NCI-H748 treated with DMSO at 0.1 percent for 48 hours (cell line): ENCODE measurements around the gene SPATA22.
"Not testable (repeated sequence)": the region's sequence is repeated elsewhere in the genome, so short reads cannot be mapped to it uniquely, and the experiment has no call there.

Source experiments
- DNase-seq: peaks from one replicate; lab custom pipeline; 2025; lab: John Stamatoyannopoulos, UW

The SPATA22 gene

DNA sequence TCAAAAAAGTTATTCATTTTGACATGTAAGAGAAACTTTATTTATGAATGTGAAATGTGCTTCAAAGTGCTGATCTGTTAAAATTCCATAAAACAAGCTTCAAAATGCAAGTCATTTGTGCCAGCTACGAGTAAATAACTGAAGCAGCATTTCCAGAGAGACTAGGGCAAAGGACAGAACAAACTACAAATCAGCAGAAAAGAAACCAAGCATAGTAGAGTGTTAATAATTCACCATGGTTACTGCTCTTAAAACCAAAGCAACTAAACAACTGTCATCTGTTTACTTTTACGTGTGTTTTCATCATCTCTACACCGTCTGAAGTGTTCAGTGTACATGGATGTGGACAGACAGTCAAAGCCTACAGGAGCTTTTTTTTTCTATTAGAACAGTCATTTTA is 2.6 kb upstream of the SPATA22 start:
- peak; percentile 41 for DNase-seq

- DNase-seq: no peak
Measured at GRCh38 chr17:3472137-3472536, 518 bp upstream of the SPATA22 start.

DNA sequence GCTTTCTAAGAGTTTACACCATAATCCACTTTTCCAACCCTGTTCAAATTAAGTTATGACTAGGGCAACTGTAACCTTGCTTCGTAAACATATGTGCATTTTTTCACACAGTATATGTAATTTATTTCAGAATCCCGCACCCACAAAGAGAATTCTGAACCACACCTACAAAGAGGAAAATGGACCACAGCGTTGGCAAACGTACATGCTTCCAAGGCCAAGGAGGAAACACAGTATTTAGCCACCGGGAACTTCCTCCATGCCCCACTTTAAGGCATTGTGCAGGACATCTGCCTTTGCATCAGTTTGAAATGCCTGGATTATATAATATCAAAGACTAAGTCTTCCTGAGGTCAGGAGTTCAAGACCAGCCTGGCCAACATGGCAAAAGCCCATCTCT is 2.1 kb downstream of the SPATA22 start:
- no peak for DNase-seq

DNA sequence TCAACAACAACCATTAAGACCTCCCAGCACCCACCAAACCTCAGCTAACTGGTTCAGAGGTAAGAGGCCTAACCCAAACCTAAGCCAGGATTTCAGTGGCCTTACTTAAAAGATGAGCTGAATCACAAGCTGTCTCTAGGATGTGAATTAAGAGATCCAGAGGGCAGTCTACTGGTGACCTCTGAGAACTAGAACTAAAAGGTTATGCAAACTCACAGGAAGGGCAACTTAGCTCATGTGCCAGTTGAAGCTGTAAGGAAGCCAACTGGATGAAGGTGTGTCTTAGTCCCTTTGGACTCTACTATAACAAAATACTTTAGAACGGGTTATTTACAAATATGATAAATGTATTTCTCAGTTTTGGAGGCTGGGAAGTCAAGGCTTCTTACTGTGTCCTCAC is 5.3 kb downstream of the SPATA22 start:
- DNase-seq: not testable (repeated sequence)

- no peak for DNase-seq
Measured at GRCh38 chr17:3448059-3448665, 23.5 kb downstream of the SPATA22 start.

DNA sequence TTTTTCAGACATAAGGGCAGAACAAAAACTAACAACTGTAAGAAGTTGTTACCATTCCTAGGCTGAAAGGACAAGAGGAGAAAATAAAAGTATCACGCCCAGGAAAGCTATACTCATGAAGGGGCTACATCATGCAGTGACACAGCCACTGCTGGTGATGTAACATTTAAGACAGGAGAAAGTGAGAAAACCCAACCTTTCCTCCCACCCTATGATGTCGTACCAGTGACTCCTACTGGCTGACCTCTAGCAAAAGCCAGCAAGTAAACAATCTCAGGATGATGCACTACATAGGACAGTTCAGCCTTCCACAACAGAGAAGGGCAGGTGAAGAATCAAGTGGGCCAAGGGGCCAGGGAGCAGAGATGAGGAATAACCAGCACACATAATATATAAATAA is 24.0 kb downstream of the SPATA22 start:
- no peak for DNase-seq

DNA sequence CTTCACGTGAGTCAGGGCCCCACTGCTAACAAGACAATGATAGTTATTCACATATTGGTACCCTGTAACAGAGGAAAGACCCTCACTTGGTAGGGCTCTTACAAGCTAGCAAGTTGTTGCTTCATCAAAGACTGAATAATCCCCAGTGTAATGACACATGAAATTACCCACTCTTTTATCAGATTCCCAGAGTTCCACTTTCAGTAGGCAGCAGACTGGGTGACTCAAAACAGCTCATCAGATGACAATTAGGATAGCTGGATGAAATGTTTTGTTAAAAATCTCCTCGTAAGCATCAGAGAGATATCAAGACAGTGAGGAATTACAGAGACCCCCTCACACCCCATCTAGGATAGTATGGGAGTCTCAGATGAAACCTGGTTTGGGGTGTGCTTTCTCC is 31.2 kb downstream of the SPATA22 start:
- no peak for DNase-seq

GRCh38 chr17:3438368-3438767 is 33.3 kb downstream of the SPATA22 start:
- DNase-seq: no peak

DNA sequence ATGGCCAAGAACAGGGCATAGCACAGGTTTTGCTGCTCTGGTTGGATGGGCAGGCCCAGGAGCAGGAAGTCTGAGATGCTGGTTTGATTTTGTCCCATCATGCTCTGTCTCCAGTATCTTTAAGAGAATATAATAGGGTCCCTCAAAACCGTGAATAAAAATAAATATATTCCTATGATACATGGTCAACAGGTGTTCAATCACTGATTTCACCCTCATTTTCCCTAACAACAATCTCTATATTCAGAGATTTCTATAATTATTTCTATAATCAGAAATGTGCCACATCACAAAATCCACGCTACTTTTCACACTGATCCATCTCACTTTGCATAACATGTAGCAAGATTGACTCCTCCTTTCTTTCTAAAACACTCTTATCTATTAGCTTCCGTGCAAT is 37.9 kb downstream of the SPATA22 start, which contains the start of gene OR1E2:
Gene OR1E2, minus strand, starts transcription at position 101 of the 400 bp plus-strand sequence. Its CDS starts 0 bp downstream, at position 101.
- no peak for DNase-seq

DNA sequence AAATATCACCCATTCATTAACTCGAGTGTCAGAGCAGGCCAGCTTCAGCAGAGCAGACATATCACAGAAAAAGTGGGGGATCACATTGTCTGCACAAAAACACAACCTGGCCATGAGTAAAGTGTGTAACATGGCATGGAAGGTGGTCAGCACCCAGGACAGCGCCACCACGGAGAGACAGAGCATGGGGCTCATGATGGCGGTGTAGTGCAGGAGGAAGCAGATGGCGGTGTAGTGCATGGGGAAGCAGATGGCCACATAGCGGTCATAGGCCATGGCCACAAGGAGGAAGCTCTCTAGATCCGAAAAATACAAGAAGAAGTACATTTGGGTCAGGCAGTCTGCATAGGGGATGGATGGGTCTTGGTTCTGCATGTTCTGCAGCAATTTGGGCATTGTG is 38.4 kb downstream of the SPATA22 start:
- not testable (repeated sequence) for DNase-seq

DNA sequence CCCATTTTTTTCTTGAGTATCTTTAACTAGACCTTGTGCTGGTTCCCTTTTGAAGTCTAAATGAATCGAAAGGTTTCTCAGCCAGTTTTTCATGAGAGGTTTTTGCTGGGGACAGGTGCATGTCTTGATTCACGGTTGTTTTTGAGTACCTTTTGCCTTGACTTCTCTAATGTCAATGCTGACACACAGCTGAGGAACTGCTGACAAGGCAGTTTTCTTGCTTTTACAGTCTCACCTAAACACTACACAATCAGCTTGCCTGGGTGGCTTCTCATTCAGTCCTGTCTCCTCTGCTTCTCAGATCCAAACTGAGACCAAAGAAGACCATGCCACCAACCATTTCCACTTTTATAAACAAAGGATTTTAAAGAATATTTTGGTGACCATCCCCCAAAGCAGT is 53.4 kb downstream of the SPATA22 start:
- no peak for DNase-seq

- no peak for DNase-seq
Measured at GRCh38 chr17:3415610-3416009, 56.0 kb downstream of the SPATA22 start.

DNA sequence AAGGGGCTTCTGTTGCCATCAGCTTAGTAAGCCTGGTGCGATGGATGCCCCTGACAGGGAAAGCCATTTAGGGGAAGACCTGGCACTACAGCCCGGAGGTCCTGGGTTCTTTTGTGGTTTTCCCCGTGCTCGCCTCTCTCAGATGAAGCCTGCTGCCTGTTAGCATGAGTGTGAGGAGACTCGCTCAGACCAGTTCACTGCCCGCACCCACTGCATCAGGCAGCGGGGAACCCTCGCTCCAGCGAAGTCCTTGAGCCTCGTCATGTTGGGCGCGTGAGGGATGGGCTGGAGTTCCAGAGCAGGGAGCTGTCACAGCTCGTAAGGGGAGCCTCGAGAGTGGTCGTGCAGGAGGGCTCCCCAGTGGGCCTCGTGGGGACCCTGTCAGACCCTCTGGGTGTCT is 59.4 kb downstream of the SPATA22 start:
- not testable (repeated sequence) for DNase-seq

GRCh38 chr17:3411070-3411469 is 60.5 kb downstream of the SPATA22 start, which contains the start of gene OR3A3:
Gene OR3A3, plus strand, starts transcription at chr17:3411370.
- no peak for DNase-seq

DNA sequence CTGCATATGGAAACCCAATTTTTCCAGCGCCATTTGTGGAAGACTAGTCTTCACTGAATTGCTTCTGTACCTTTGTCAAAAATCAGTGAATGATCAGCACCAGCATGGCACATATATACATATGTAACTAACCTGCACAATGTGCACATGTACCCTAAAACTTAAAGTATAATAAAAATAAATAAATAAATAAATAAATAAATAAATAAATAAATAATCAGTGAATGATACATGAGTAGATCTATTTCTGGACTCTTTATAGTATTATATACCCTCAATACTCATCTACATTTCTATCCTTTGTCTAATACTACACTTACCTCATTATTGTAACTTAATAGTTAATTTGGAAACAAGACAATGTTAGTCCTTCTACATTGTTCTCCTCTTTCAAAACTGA is 67.8 kb downstream of the SPATA22 start:
- not testable (repeated sequence) for DNase-seq

- no peak for DNase-seq
Measured at GRCh38 chr17:3401786-3402185, 69.8 kb downstream of the SPATA22 start.

DNA sequence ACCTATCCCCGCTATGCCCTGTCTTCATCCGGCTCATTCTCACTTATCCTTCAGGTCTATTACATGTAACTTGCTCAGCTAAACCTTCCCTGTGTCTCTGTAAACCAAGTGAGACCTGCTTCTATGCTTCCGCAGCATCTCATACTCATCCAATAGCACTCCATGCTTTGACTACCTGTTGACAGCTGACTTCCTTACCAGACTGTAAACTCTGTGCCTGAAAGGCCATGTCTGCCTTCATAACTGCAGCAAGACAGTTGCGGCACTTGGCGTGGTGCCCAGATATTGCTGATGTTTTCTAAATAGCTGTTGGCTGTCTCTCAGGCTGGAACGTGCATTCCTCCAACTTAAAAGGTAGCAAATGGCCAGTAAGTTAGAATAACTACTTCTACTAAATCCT is 71.6 kb downstream of the SPATA22 start:
- DNase-seq: no peak

DNA sequence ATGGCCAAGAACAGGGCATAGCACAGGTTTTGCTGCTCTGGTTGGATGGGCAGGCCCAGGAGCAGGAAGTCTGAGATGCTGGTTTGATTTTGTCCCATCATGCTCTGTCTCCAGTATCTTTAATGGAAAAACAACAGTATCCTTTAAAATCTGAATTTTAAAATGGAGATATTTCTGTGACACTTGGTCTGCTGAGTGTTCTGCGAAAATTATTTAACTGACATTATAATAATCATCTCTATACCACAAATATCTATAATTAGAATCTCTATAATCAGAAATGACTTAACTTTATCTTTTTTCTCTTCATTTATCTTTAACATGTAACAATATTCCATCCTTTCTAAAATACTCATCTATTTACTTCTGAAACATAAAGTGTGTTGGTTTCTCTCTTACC is 73.3 kb downstream of the SPATA22 start, which contains the start of gene OR1E1:
Gene OR1E1, minus strand, starts transcription at position 101 of the 400 bp plus-strand sequence. Its CDS starts 0 bp downstream, at position 101.
- no peak for DNase-seq

DNA sequence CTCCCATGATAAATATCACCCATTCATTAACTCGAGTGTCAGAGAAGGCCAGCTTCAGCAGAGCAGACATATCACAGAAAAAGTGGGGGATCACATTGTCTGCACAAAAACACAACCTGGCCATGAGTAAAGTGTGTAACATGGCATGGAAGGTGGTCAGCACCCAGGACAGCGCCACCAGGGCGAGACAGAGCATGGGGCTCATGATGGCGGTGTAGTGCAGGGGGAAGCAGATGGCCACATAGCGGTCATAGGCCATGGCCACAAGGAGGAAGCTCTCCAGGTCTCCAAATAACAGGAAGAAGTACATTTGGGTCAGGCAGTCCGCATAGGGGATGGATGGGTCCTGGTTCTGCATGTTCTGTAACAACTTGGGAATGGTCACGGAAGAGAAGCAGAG is 73.8 kb downstream of the SPATA22 start:
- not testable (repeated sequence) for DNase-seq
